ENCODE results near the gene TEX14.

DNA sequence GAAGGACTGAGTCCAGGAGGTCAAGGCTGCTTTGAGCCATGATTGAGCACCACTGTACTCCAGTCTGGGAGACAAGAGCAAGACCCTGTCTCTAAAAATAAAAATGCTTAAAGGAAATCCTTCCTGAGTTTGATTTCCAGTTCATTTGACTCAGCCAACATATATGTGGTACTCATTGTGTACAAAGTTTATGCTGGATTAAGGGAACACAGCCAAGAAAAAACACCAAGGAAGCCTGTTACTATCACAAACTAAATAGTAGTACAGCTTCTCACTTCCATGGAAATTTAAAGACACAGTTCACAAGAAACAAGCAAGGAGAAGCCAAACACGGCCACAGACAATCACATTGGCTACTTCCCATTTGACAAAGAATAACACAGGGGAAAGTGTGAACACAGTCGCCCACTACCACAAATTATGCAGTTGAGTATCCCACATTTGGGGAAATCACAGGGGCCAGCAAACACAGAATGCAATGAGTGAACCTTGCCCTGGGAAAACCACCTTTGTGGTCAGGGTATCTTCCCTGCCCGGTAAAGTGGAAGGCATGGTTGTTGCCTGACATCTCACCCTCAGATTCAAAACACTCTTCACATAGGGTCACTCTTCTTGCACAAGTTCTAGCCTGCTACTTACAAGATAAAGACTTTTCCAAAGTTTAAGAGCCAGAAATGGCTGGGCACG, 14.5 kb downstream of the TEX14 start:
- TF ChIP-seq, protein P1, sequence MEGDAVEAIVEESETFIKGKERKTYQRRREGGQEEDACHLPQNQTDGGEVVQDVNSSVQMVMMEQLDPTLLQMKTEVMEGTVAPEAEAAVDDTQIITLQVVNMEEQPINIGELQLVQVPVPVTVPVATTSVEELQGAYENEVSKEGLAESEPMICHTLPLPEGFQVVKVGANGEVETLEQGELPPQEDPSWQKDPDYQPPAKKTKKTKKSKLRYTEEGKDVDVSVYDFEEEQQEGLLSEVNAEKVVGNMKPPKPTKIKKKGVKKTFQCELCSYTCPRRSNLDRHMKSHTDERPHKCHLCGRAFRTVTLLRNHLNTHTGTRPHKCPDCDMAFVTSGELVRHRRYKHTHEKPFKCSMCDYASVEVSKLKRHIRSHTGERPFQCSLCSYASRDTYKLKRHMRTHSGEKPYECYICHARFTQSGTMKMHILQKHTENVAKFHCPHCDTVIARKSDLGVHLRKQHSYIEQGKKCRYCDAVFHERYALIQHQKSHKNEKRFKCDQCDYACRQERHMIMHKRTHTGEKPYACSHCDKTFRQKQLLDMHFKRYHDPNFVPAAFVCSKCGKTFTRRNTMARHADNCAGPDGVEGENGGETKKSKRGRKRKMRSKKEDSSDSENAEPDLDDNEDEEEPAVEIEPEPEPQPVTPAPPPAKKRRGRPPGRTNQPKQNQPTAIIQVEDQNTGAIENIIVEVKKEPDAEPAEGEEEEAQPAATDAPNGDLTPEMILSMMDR (IDR thresholded peaks at IDR 0.05), result no peak
- TF ChIP-seq POLR2A (IDR thresholded peaks at IDR 0.05) (no peak), EP300 (IDR thresholded peaks at IDR 0.05; ENCODE audit: low read depth) (no peak)

Data from transverse colon (tissue), 3 donors.